Ammon's horn (tissue), 1 donor: ENCODE data around the gene HNRNPA0.

Experiments used
- DNase-seq: peaks from one replicate; pipeline ENCODE4 v3.0.0-alpha.2; 2016; ENCODE audit warnings: low spot score

The HNRNPA0 gene

GRCh38 chr5:137727623-137728022 lies 26.5 kb downstream of the HNRNPA0 start:
- DNase-seq = peak; percentile 33

DNA sequence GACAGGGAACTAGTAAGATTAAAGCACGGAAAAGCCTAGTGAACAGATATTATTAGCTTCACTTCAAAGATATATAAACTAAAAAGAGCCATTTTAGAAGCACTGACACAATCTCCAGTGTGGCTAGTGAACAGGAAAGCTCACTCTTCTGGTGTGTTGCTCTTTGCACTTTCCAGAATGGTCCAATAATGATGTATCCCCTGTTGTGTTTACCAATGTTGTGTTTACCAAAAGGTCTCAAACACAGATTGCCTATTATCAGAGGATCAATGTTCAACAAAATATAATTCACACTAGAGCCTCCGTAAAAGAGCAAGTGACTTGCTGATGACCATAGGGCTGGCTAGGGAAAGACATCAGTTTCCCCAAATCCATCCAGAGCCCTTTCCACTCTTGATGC lies 29.9 kb downstream of the HNRNPA0 start:
- no peak for DNase-seq

DNA sequence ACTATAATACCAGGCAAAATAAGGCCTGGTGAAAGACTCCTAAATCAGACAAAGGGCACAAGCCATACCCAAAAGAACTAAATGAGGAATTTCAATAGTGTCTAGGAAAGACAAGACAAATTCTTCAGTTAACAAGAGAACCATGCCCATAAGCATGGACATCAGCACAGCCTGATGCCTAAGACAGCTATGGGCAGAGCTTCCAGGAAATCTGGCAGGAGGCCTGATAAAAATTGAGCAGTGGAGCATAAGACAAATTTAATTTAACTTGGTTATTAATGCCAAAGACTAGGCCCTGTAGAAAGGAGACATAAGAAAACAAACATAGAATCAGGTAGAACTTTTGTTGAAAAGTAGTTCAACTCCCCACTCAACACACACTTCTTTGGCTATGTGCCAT lies 35.6 kb downstream of the HNRNPA0 start:
- DNase-seq = no peak

DNA sequence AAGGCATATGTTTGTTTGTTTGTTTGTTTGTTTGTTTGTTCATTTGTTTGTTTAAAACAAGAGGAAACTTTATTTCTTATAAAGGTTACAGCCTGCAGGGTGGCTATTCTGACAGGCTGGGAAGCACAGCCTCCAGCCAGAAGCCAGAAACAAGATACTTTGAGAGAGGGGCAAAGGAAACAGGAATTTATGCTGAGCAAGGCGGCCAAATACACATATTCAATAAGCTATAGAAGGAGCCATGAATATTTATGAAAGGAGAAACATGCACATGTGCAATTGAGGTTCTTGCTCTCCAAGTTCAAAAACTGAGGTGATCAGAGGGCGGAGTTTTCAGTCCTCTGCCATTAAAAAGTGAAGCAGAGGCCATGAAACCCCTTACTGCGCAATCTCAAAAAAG lies 37.8 kb downstream of the HNRNPA0 start:
- no peak for DNase-seq

- DNase-seq = no peak
Measured at GRCh38 chr5:137715456-137715855, 38.7 kb downstream of the HNRNPA0 start.

GRCh38 chr5:137714946-137715345 lies 39.2 kb downstream of the HNRNPA0 start:
- no peak for DNase-seq

GRCh38 chr5:137714494-137714893 lies 39.7 kb downstream of the HNRNPA0 start:
- no peak for DNase-seq

DNA sequence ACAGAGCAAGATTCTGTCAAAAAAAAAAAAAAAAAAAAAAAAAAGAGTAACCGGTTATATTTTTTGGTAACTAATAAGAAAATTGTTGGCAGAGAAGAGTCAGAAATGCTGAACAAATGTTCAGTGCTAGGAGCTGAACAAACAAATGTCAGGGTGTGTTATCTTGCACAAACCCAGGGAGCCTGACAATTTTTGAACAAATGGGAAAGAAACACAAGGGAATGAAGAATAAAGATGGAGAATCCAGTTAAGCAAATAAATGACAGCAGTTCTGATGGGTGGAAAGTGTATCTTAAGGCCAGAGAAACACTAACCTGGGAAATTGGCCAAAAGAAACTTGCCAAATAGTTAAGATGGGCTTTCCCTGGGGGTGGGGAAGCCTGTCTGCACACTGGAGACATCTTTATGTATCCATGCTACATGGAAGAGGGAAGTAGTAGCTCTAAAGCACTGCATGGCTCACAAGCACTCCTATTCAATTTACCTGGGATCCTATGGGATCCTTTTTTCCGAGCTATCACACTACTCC lies 42.0 kb downstream of the HNRNPA0 start:
- DNase-seq = no peak

GRCh38 chr5:137710086-137710485 lies 44.1 kb downstream of the HNRNPA0 start:
- no peak for DNase-seq

DNA sequence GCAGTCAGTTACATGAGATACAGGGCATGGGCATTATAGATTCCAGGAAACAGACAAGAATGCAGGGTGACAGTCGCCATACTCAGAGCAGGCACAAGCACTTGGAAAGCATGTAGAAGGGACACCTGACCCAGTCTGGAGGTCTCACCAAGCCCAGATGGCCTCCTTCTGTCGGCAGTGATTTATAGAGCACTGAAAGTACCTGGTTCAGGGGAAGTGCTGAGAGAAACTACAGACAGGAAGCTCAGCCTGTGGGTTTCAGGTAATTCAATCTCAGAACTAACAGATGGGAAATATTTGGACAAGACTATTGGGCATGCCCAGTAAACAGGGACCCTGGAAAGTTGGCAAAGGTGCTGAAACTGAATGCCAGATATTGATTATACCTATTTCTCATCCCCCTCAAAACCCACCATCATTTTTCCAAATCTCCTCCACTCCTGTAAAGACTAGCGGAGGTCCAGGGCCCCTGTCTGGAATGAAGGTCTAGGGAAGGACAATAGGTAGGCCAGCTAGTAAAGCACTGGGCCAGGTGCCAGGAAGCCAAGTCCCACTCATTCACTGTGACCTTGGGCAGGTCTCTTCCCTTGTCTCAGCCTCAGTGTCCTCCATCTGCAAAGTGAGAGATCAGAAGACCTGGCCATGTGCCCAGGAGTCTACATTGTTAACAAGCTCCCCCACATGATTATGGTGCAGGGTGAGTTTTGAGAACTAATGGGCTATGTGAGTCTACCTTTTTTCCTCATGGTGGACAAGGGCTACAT lies 45.2 kb downstream of the HNRNPA0 start:
- DNase-seq = no peak

DNA sequence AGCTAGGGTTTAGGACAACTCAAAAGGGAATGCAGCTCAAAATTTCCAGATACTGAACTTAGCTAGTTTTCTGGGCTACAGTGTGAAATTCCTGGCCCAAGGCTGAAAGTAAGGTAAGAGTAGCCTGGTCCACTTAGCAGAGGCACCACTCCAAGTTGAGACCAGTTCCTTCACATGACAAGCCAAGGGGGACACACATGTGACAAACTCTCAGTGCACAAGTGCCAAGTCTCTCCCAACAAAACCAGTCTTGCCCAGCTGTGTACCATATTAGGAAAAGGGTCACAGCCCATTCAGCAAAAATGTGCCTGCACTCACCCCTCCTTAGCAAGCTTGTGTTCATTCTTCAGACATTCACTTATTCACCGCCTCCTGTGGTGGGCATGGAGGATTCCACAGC lies 46.1 kb downstream of the HNRNPA0 start:
- DNase-seq = no peak

GRCh38 chr5:137706841-137707240 lies 47.3 kb downstream of the HNRNPA0 start:
- DNase-seq = no peak

GRCh38 chr5:137705106-137705505 lies 49.1 kb downstream of the HNRNPA0 start:
- DNase-seq = no peak

DNA sequence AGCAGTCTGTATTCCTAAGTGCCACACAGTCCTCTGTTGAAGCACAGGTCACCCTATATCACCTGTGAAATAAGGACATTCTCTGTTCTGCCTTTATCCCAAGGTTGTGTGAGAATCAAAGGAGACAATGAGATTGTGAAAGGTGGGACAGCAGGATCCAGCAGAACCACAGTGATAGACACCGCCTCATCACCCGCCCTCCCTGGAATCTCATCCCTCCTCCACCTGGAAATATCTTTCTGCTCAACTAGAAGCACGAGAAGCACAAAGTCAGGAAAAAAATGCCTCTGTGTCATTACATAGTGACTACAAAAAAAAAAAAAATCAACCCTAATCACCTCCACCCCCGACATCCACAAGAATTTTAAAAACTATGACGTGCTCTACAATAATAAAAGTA lies 50.6 kb downstream of the HNRNPA0 start:
- DNase-seq = no peak

- no peak for DNase-seq
Measured at GRCh38 chr5:137700282-137700680, 53.9 kb downstream of the HNRNPA0 start.

- peak; percentile 59 for DNase-seq
Measured at GRCh38 chr5:137699336-137700281, 54.6 kb downstream of the HNRNPA0 start.

GRCh38 chr5:137696481-137696880 lies 57.7 kb downstream of the HNRNPA0 start:
- DNase-seq = no peak

DNA sequence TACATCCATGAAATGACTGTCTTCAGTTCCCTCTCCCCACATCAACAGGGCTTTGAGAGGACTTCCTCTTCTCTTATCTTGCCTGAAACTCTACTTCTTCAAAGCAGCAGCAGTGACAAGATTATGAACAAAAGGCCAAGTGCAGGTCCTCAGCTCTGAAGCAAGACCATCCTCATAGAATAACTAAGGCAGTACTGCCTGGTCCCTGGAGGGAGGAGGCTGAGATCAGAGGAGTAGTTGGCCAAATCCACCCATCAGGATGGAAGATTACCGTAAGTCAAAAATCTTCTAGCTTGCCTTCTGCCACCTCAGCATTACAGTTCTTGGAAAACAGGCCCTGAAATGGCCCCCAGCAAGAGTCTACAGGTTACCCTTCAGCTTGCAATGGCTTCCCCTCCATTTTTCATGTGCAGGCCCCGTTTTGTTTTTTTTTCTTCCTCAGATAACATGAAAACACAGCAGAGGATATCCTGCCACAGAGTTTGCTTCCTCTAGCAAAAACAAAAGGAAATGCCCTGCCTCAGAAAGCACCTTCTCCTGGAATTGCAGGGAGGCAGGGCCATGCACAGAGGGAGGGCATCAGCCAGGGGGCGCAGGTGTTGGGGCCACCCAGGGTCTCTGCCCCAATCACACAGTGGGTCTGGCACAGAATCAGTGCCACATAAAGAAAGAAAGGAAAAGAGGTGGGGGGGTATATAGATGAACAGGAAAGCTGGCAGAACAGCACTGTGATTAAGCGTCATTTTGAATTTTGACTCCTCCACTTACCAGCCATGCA lies 58.3 kb downstream of the HNRNPA0 start:
- no peak for DNase-seq
